ENCODE data around the gene CEP89.
"Not testable (repeated sequence)": the region's sequence is repeated elsewhere in the genome, so short reads cannot be mapped to it uniquely, and the experiment has no call there.

The CEP89 gene

GRCh38 chr19:32842061-32842460 lies 129.7 kb downstream of the CEP89 start:
- DNase-seq (ENCODE audit: low read depth, low spot score) = no peak

DNA sequence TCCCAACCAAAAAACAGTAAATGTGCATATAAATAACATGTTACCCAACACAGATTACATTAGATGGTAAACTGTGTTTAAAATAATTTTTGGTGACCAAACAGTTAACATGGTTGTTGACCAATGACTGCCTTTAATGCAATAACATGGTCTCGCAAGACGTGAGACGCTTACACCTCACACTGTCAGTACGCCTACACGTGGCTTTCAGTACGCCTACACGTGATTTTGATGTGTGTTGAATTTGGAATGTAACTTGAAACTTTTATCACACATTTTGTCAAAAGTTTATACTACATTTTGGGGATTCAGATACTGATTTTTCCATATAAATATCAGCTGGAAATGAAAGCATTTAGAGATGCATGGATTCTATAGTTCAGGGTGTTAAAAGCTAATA lies 134.2 kb downstream of the CEP89 start:
- no peak for DNase-seq (ENCODE audit: low read depth, low spot score)

DNA sequence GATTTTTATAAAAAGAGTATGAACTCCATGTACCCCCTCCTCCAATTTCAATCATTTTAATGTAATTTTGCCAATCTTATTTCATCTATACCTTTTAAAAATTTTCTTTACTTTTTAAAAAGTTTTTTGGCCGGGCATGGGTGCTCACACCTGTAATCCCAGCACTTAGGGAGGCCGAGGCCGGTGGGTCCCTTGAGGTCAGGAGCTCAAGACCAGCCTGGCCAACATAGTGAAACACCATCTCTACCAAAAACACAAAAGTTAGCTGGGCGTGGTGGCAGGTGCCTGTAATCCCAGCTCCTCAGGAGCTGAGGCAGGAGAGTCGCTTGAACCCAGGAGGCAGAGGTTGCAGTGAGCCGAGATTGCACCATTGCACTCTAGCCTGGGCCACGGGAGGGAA lies 138.4 kb downstream of the CEP89 start:
- not testable (repeated sequence) for DNase-seq (ENCODE audit: low read depth, low spot score)

- DNase-seq (ENCODE audit: low read depth, low spot score) = not testable (repeated sequence)
Observed at GRCh38 chr19:32832825-32833224, 138.9 kb downstream of the CEP89 start.

DNA sequence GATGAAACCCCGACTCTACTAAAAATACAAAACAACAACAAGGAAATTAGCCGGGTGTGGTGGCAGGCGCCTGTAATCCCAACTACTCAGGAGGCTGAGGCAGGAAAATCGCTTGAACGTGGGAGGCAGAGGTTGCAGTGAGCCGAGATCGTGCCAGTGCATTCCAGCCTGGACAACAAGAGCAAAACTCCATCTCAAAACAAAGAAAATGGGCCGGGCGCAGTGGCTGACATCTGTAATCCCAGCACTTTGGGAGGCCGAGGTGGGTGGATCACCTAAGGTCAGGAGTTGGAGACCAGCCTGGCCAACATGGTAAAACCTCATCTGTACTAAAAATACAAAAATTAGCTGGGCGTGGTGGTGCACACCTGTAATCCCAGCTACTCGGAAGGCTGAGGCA lies 139.7 kb downstream of the CEP89 start:
- not testable (repeated sequence) for DNase-seq (ENCODE audit: low read depth, low spot score)

DNA sequence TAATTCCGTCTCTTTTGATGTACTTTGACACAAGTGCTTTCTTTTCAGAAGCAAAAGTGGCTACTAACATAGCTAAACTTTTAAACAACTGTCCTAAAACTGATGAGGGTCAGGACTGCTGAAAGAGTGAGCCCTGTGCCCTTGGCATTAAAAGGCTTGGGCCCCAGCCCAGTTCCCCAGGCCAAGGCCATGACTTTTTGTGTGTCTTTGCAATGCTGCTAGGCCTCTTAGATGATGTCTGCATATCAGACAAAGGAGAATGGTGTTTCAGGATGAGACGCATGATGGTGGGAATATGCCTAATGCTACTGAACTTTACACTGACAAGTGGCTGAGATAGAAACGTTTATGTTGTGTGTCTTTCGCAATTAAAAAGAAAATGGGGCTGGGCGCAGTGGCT lies 140.1 kb downstream of the CEP89 start:
- DNase-seq (ENCODE audit: low read depth, low spot score) = no peak

DNA sequence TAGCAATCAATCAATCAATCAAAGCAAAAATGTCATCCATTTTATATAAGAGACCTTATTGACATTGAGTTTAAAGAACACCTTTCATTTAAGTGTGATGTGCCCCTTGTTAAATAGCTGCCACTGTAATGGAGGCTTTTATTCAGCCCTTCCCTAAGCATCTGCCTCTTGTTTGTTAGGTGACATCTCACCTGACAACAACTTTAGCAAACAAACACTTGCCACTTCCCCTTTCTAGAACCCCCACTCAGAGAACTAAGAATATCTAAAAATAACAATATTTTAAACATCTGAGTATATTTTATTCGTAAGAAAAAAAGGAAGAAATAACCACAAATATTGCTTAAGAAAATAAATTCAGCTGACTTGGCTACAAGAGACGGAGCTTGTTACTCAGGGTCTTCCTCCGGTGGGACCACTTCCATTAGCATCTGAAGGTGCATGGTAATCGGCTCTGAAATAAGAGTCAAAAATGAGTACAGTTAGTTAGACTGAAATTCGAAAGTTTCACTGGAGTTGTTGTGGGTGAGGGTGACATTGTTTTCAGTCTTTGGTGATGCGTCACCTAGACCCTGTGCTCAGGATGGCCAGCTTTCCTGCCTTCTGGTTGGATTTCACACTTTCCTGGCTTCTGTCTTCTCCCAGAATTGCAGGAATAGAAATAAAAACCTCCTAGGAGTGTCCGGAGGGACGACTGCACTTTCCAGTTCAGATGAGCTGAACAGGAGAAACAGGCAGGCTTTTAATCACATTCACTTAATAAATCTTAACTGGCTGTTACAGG lies 141.3 kb downstream of the CEP89 start:
- no peak for DNase-seq (ENCODE audit: low read depth, low spot score)

GRCh38 chr19:32829345-32829896 lies 142.3 kb downstream of the CEP89 start:
- DNase-seq (ENCODE audit: low read depth, low spot score) = no peak

DNA sequence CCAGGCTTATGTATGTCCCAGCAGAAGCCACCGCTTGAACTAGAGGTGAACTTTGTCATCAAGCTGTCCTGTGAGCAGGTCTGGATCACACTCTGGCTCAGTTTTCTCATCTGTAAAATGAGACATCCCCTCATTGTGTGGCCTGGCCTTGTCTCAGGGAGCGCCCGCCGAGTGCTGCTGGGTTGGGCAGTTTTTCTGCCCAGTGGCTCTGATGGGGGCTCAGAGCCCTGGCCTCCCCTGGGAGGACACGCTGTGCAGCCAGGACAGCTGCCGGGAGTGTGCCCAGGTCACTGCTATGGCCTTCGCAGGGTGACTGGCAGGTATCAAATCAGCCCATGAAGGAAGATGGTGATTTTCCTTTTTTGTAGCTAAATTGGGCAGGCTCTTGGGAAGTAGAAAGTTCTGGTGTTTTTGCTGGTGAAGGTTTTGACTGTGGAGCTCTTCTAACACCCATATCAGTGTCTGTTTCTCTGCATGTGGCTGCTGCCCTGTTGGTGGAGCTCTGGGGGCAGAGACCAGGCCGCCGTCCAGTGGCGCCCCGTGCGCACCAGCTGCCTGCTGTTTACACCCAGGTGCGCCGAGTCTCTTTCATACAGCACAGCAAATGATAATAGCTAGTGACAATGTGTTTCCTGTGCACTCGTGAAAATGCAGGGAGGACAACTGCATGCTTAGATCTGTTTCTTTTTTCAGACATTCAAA lies 143.0 kb downstream of the CEP89 start:
- DNase-seq (ENCODE audit: low read depth, low spot score) = no peak

- DNase-seq (ENCODE audit: low read depth, low spot score) = no peak
Observed at GRCh38 chr19:32828139-32828538, 143.6 kb downstream of the CEP89 start.
